C4-2B (cell line): Measurements from ENCODE around the gene ACSM4.

Experiments
- H3K27ac ChIP-seq: fragments of 450-650 bp; 2 replicates; pipeline ENCODE4 v1.5.1; 2017
- CTCF ChIP-seq: fragments of 450-650 bp; conservative IDR thresholded peaks from 2 replicates; pipeline ENCODE4 v1.5.1; 2017; ENCODE audit warnings: mild to moderate bottlenecking
- ZFX ChIP-seq: fragments of 450-650 bp; IDR thresholded peaks from 2 replicates; pipeline ENCODE4 v1.6.1; 2017

Gene ACSM4

GRCh38 chr12:7352661-7353060 lies 48.8 kb downstream of the ACSM4 start:
- TF ChIP-seq CTCF: no peak
- no peak for TF ChIP-seq ZFX
- H3K27ac ChIP-seq: no peak overlapping the region

- no peak overlapping the region for H3K27ac ChIP-seq
Measured at GRCh38 chr12:7354529-7354928, 50.7 kb downstream of the ACSM4 start.

GRCh38 chr12:7361265-7361664 lies 57.4 kb downstream of the ACSM4 start:
- no peak overlapping the region for H3K27ac ChIP-seq
- TF ChIP-seq CTCF (no peak), ZFX (no peak)

More at GRCh38 chr12:7354529-7354928, 50.7 kb downstream of the ACSM4 start:
- TF ChIP-seq ZFX (no peak), CTCF (no peak)

- TF ChIP-seq CTCF (no peak), ZFX (no peak)
- H3K27ac ChIP-seq: no peak overlapping the region
Measured at GRCh38 chr12:7362734-7363133, 58.9 kb downstream of the ACSM4 start.

- peak overlapping the region; percentile 20; the same call in 1 of the 2 replicates for H3K27ac ChIP-seq
- TF ChIP-seq ZFX (no peak), CTCF (no peak)
Measured at GRCh38 chr12:7369274-7369729, 65.4 kb downstream of the ACSM4 start.

GRCh38 chr12:7373226-7373625 lies 69.4 kb downstream of the ACSM4 start:
- TF ChIP-seq CTCF (no peak), ZFX (no peak)
- no peak overlapping the region for H3K27ac ChIP-seq

GRCh38 chr12:7374423-7375144 lies 70.7 kb downstream of the ACSM4 start:
- TF ChIP-seq CTCF (peak; percentile 96), ZFX (no peak)
- H3K27ac ChIP-seq: no peak overlapping the region
